ENCODE results near the gene CCDC88C.

The CCDC88C gene

GRCh38 chr14:91291786-91292405, 125.7 kb downstream of the CCDC88C start:
- TF ChIP-seq CTCF (IDR thresholded peaks at IDR 0.05; ENCODE audit: control extremely low read depth, extremely low read depth, low read depth, missing control alignments) = no peak
- ChIA-PET CTCF (interaction anchor here (0.8 to 12.9 kb wide), 2 partner anchors 35 to 117 kb away, joined by 3 to 197 read pairs; no protein-coding TSS in a partner anchor), POLR2A (no interaction called here)
- no peak for DNase-seq (ENCODE audit: extremely low spot score)

GRCh38 chr14:91290986-91291385, 126.6 kb downstream of the CCDC88C start:
- CTCF ChIA-PET = interaction anchor here (1.0 to 12.9 kb wide), 3 partner anchors 11 to 116 kb away, joined by 3 to 197 read pairs (median 7); no protein-coding TSS in a partner anchor
- no peak for TF ChIP-seq CTCF (IDR thresholded peaks at IDR 0.05; ENCODE audit: control extremely low read depth, extremely low read depth, low read depth, missing control alignments)
- DNase-seq (ENCODE audit: extremely low spot score) = no peak
- POLR2A ChIA-PET = no interaction called here

GRCh38 chr14:91289464-91289863, 128.2 kb downstream of the CCDC88C start:
- TF ChIP-seq CTCF (IDR thresholded peaks at IDR 0.05; ENCODE audit: control extremely low read depth, extremely low read depth, low read depth, missing control alignments) = no peak
- ChIA-PET CTCF (interaction anchor here (0.7 to 12.9 kb wide), 6 partner anchors 10 to 115 kb away, joined by 3 to 197 read pairs (median 5); no protein-coding TSS in a partner anchor), POLR2A (no interaction called here)
- DNase-seq (ENCODE audit: extremely low spot score) = no peak

- ChIA-PET CTCF (interaction anchor here (1.0 to 12.9 kb wide), 7 partner anchors 10 to 114 kb away, joined by 3 to 197 read pairs (median 22); partner anchors contain the start of gene GPR68), POLR2A (no interaction called here)
- DNase-seq (ENCODE audit: extremely low spot score) = no peak
- TF ChIP-seq CTCF (IDR thresholded peaks at IDR 0.05; ENCODE audit: control extremely low read depth, extremely low read depth, low read depth, missing control alignments) = no peak
Observed at GRCh38 chr14:91288876-91289275, 128.7 kb downstream of the CCDC88C start.

- DNase-seq (ENCODE audit: extremely low spot score) = peak; percentile 79
- ChIA-PET POLR2A (interaction anchor here (0.6 kb wide), 1 partner anchor 285 kb away, joined by 3 read pairs; no protein-coding TSS in a partner anchor), CTCF (interaction anchor here (0.6 to 12.9 kb wide), 23 partner anchors 9 to 395 kb away, joined by 3 to 197 read pairs (median 5); partner anchors contain the start of gene GPR68)
- TF ChIP-seq CTCF (IDR thresholded peaks at IDR 0.05; ENCODE audit: control extremely low read depth, extremely low read depth, low read depth, missing control alignments) = peak; percentile 87
Observed at GRCh38 chr14:91286530-91286937, 131.1 kb downstream of the CCDC88C start.

GRCh38 chr14:91284791-91285548, 132.7 kb downstream of the CCDC88C start:
- DNase-seq (ENCODE audit: extremely low spot score) = no peak
- TF ChIP-seq CTCF (IDR thresholded peaks at IDR 0.05; ENCODE audit: control extremely low read depth, extremely low read depth, low read depth, missing control alignments) = no peak
- ChIA-PET CTCF (interaction anchor here (0.8 to 12.9 kb wide), 19 partner anchors 8 to 386 kb away, joined by 3 to 197 read pairs (median 4); partner anchors contain the start of gene GPR68), POLR2A (interaction anchor here (0.6 kb wide), 1 partner anchor 229 kb away, joined by 7 read pairs; no protein-coding TSS in a partner anchor)
